ENCODE data around the gene JARID2.

GRCh38 chr6:15538106-15538505, 292.2 kb downstream of the JARID2 start:
- TF ChIP-seq GATA2 (IDR thresholded peaks at IDR 0.05; ENCODE audit: low read depth, low read length): no peak
- no peak for TF ChIP-seq GATA3 (IDR thresholded peaks at IDR 0.05; ENCODE audit: low read depth, low read length)

Data from SH-SY5Y (cell line).